Endometrial microvascular endothelial cells (primary cell): ENCODE measurements around the gene TOP2A. TPM values are rescaled to one million over a fixed set of nuclear protein-coding genes. Genes with fewer than 3 reads are reported as not detected.

Experiments used
- in situ Hi-C: cut with HindIII; loops from 2 replicates; pipeline ENCODE4 v1.10.0; 2017; ENCODE audit warnings: low sequenced_read_pairs, low pct_unique_long_range_greater_than_20kb; ENCODE audit errors: inconsistent ontology term
- total RNA-seq: library from RNA; depleted of rRNA; stranded (reverse); fragments of >200 nt; gene quantifications from one replicate; pipeline ENCODE4 v1.2.3, GENCODE V29; 2015; ENCODE audit errors: inconsistent ontology term

Gene TOP2A
- total RNA-seq, 1 donor from 2014 or later = 113 TPM

DNA sequence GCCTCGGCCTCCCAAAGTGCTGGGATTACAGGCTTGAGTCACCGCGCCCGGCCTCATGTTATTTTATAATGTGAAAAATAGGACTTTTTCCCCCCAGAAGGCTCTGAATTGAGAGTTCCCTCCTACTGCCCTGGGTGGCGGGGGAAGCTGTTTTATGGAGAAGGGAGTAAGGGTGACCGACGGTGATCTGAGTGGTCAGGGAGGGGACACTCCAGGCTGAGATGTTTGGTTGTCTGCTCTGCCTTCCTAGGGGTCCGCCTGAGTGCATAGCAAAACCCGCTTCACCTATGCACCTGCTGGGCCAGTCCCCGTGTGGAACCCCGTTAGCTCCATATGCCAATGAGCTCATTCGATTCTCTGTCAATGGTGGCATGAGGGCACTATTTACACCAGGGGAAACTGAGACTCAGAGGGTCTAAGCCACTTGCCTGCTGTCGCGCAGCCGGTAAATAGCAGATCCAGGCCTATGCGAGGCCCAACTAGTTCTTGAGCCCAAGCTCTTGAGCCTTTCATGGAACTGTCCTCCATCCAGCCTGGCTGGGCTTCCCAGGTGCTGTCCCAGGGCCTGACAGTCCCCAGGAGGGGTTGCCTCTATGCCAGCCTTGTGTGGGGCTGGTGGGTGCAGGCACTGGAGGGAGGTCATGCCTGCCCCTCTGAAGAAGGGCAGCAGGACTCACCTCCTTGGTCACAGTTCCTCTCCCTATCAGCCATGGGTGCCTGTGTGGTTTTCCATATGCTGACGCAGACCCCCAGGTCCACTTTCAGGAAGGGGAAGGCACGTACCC lies 51.4 kb downstream of the TOP2A start:
- in situ Hi-C loops = loop anchor here (10.0 kb wide), 2 partner anchors 51 to 79 kb away; partner anchors contain the start of gene IGFBP4

DNA sequence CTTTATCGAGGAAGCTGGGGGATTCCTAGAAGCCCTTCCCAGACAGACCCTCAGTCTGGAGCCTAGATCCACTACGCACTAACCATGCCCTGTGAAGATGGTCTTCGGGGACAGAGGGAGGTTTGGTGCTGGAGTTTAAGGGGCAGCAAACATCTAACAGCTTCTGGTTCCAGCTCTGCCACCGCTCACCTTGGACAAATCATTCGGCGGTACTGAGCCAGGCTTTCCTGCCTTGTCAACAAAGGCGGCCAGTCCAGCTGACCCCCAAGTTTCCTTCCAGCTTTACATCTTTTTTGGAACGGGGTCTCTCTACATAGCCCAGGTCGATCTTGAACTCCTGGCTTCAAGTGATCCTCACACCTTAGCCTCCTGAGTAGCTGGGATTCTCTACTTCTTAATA lies 52.8 kb downstream of the TOP2A start:
- in situ Hi-C loops = loop anchor here (10.0 kb wide), 2 partner anchors 50 to 80 kb away; partner anchors contain the start of gene IGFBP4

DNA sequence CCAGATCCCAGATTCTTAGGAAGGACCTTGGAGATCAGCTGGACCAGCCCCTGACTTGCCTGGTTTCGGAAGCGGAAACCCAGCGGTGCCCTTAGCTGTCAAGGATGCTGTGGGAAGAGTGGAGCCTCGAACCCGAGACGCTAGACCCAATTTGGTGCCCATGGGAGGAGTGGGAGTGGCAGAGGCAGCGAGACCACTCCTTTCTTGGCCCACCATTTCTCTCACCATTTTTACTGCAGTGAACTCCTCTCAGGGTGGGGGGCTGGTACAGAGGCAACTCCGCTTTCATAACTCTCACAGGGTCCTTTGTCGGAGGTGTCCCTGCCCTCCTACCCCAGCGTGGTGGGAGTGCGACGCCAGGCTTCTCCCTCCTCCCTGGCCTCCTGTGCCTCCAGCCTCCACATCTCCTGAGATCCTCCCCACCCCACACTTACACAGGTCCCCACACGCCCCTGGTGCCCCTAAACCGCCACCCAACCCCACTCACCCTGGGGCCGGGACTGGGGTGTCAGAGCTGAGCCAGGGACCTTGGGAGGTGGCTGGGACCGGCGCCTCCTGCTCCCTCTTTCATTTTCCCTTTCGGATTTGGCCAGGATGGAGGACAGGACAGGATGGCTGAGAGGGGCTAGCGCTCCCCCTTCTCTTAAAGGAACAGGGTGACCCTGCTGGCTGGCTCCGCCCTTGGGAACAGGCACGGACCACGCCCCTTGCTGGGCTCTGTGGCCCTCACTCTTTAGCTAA lies 53.4 kb downstream of the TOP2A start, which contains the start of gene GJD3:
Gene GJD3 (minus strand): TSS at position 617 of the 741 bp plus-strand sequence. CDS start 922 bp downstream, outside the sequence.
- in situ Hi-C loops = loop anchor here (10.0 kb wide), 2 partner anchors 49 to 81 kb away; partner anchors contain the start of gene IGFBP4

DNA sequence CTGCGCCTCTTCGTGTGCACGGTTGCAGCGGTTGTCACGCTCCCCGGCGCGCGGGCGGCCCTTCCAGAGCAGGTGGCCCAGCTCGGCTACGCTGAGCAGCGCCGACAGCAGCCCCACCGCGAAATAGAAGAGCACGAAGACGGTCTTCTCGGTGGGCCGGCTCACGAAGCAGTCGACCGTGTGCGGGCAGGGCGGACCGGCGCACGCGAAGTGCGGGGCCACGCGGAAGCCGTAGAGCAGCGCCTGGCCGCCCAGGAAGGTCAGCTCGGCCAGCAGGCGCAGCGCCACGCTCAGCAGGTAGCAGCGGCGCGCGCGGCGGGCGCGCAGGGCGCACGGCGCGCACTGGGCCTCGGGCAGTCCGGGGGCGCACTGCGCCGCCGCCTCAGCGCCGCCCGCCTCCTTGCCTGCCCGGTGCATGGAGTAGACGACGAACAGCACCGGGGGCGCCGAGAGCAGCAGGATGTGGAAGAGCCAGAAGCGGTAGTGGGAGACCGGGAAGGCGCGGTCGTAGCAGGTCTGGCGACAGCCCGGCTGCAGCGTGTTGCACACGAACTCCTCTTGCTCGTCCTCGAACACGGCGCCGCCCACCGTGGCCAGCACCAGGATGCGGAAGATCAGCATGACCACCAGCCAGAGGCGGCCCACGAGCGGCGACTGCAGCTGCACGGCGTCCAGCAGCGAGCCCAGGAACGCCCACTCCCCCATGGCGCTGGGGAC lies 54.4 kb downstream of the TOP2A start:
- in situ Hi-C loops = loop anchor here (10.0 kb wide), 2 partner anchors 48 to 82 kb away; partner anchors contain the start of gene IGFBP4

DNA sequence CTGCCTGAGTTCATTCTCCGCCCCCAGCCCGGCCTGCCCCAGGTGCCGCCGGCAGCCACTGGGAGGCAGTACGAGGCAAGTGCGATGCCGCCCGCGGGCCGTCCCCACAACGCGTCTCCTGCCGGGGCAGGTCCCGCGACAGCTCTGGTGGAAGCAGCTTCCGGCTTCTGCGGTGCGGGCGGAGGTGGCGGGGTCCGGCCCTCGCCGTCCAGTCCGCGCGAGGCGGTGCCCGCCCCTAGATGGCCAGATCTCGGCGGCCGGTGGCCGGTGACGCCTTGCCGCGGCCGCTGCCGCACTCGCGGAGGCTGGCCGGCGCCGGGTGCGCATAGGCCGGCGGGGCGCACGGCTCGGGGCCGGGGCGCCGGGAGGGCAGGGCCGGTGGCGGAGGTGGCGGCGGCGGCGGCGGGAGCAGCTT lies 55.0 kb downstream of the TOP2A start:
- in situ Hi-C loops = loop anchor here (10.0 kb wide), 2 partner anchors 48 to 82 kb away; partner anchors contain the start of gene IGFBP4

DNA sequence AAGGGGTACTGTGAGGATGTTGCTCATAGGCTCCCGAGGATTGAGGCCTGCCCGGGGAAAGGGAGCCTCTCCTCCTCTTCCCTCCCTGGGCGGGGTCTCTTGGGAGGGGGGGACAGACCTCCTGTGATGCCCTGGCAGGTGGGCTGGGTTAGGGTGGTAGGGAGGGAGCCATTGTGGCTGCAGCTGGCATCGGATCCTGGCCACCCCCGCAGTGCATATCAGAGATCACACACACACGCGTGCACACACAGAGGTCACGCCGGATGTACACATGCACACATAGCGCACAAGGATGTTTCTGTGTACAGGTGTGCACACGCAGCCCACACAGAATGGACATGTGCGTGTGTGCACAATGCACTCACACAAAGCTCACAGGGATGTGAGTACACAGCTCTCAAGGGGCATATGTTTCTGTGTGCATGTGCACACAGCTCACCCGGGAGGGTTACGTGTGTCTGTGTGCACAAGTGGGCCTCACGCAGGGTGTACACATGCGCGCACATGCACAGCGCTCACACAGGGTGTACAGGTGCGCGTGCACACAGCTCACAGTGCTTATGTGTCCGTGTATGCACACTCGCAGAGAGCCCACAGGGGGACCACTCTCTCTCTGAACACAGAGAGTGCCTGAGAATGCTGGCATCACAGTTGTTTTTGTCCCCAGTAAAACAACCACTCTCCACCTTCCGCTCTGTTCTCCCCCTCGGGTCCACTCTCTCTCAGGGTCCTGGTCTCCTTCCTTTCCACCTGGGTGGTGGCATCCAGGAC lies 55.6 kb downstream of the TOP2A start:
- in situ Hi-C loops = loop anchor here (10.0 kb wide), 2 partner anchors 47 to 83 kb away; partner anchors contain the start of gene IGFBP4

DNA sequence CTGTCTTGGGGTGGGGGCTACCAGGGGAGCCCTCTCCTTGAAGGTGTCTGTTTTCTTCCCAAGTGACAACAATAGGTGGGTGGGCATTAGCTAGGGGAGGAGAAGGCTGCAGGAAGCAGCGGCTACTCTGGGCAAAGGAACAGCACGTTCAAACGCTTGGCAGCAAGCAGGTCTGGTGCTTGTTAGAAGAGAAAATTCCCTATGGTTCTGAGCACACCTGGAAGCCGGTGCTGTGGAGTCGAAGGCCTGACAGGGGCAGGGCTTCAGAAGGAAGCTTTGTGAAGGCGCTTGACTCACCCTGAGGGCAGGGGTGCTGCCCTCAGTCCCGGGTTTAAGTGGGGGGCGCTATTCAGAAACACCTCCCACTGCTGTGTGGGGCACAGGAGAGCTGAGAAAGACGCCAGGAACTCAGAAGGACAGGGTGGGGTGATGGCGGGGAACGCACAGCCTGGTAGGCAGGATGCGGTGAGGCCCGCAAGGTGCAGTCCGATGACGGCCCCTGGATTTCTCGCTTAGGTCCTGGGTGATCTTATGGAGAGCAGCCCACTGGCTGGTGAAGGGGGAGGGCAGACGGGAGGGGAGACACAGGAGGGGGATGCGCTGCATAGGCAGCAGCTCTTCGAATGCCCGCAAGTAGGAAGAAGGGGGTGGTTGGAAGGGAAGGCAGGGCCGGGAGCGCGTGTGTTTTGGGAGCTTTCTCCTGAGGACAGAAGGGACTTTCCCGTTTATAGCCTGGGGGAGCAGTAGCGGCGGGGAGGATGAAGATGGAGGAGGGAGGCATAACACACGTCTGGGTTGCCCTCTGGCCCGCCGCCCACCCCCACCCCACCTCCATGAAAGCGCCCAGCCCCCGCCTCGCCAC lies 56.4 kb downstream of the TOP2A start:
- in situ Hi-C loops = loop anchor here (10.0 kb wide), 2 partner anchors 46 to 84 kb away; partner anchors contain the start of gene IGFBP4

DNA sequence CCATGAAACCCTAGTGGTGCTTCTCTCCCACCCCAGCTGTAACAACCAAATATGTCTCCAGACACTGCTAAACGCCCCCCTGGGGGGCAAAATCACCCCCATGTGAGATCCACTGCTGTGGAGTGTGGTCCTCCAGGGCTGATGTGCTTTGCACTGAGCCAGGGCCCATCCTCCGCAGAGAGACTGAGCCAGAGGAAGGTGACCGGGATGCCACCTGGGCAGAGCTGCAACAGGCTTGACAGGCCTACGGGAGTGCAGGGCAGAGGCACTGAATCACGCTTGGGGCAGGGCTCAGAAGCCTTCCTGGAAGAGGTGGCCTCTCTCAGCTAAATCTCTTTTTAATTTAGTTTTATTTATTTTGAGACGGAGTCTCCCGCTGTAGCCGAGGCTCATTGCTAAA lies 57.6 kb downstream of the TOP2A start:
- in situ Hi-C loops = loop anchor here (10.0 kb wide), 2 partner anchors 45 to 85 kb away; partner anchors contain the start of gene IGFBP4

DNA sequence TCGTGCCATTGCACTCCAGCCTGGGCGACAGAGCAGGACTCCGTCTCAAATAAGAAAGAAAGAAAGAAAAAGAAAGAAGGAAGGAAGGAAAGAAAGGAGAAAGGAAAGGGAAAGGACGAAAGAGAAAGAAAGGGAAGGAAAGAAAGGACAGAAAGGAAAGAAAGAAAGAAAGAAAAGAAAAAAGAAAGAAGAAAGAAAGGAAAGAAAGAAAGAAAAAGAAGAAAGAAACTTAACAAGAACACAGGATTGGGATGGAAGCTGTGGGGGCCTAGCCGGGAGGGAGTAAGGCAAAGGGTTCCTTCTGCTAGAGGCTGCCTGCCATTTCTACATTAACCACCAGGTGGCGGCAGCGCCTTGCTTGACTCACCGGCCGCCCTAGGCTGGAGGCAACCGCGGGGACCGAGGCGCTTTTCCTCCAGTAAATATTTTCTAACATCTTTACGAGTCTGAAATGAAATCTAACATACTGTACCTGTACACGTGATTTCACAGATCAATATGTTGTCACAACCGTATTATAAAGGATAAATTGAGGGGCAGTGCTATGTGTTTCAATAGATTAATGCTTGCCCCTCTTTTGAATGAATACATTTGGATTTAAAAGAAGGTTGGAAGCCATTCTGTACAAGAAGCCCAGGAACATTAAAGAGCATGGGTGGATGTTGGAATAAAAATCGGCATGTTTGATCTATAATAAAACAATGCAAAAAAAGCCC lies 59.2 kb downstream of the TOP2A start:
- in situ Hi-C loops = no loop called here

DNA sequence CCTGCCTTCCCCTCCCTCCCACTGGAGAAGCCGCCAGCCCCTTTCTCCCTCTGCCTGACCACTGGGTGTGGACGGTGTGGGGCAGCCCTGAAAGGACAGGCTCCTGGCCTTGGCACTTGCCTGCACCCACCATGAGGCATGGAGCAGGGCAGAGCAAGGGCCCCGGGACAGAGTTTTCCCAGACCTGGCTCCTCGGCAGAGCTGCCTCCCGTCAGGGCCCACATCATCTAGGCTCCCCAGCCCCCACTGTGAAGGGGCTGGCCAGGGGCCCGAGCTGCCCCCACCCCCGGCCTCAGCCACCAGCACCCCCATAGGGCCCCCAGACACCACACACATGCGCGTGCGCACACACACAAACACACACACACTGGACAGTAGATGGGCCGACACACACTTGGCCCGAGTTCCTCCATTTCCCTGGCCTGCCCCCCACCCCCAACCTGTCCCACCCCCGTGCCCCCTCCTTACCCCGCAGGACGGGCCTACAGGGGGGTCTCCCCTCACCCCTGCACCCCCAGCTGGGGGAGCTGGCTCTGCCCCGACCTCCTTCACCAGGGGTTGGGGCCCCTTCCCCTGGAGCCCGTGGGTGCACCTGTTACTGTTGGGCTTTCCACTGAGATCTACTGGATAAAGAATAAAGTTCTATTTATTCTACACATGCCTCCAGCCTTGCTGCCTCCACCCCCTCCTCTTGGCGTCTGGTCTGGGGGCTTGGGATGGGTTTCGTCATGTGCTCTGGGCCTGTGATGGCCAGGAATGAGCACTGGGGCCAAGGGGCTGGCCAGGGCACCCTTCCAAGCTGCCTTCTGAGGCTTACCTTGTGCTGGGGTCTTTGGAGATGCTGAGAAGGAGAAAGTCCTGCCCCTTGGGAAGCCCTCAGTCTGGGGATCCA lies 60.5 kb downstream of the TOP2A start:
- in situ Hi-C loops = no loop called here

DNA sequence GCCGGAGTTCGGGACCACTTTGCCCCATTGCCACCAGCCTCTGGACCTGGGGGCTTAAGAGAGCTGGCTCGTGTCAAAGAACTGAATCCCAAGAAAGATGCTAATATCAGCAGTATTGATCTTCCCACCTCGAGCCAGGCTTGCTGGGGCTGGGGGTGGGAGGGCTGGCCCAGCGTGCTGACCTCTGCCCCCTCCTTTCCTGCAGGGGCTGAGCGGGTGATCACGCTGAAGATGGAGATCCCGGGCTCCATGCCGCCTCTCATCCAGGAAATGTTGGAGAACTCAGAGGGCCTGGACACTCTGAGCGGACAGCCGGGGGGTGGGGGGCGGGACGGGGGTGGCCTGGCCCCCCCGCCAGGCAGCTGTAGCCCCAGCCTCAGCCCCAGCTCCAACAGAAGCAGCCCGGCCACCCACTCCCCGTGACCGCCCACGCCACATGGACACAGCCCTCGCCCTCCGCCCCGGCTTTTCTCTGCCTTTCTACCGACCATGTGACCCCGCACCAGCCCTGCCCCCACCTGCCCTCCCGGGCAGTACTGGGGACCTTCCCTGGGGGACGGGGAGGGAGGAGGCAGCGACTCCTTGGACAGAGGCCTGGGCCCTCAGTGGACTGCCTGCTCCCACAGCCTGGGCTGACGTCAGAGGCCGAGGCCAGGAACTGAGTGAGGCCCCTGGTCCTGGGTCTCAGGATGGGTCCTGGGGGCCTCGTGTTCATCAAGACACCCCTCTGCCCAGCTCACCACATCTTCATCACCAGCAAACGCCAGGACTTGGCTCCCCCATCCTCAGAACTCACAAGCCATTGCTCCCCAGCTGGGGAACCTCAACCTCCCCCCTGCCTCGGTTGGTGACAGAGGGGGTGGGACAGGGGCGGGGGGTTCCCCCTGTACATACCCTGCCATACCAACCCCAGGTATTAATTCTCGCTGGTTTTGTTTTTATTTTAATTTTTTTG lies 61.6 kb downstream of the TOP2A start:
- in situ Hi-C loops = no loop called here

DNA sequence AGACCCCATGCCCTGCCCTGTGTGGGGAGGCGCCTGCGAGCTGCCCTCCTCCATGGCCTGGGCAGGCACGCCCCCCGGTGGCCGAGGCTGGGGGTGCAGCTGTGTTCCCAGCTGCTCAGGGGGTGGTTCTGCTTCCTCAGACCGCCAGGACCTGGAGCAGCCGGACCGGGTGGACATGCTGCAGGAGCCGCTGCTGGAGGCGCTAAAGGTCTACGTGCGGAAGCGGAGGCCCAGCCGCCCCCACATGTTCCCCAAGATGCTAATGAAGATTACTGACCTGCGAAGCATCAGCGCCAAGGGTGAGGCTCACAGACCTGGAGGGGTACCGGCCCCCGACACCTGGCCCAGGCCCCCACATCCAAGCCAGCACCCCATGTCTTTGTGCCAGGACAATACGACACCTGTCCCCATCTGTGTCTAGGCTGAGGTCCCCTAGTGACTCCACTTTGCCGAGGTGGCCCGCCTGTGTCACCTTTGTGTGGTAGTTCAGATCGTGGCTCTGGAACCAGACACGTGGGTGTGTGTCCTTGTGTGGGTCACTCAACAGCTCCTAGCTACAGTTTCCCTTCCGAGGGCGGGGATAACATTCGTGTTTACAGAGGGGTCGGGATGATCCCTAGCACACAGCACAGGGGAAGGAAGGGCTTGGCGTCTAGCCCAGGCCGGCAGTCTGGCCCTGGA lies 62.4 kb downstream of the TOP2A start:
- in situ Hi-C loops = no loop called here

DNA sequence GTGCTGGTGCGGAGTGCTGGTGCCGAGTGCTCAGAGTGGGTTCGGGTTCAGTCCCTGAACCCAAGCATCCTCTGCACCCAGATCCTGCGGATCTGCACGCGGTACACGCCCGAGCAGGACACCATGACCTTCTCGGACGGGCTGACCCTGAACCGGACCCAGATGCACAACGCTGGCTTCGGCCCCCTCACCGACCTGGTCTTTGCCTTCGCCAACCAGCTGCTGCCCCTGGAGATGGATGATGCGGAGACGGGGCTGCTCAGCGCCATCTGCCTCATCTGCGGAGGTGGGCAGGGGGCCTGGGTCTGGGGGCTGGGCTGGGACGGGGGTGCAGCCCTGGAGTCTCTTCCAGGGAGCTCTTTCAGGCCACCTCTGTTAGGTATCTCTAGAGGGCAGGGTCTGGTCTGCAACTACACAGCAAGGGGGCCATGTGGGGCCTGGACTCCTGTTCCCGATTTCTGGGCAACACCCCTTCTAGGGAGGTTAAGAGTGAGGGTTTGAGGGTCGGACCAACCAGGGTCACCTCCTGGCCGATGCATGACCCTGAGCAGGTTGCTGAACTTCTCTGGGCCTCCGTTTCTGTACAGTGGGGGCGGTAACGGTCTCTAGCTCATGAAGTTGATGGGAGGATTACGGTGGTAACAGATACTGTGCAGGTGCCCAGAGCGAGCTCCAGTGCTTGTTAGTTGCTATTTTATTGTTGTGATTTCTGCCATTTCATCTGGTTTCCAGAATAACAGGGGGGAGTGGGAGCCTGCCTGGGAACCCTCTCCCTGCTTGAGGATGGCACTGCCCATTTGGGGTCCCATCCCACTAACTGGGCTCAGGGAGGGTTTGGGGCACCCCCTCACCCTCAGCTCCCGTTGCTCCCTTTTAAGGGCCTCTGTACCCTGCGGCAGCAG lies 63.2 kb downstream of the TOP2A start:
- in situ Hi-C loops = no loop called here
